Activated CD4-positive, CD25-positive, alpha-beta regulatory T cell treated with anti-CD3 and anti-CD28 coated beads, Interleukin-2, amount 50 U/mL, for 16 hours (primary cell): Measurements from ENCODE around the gene SORCS1.

Experiments
- DNase-seq: peaks from one replicate; pipeline ENCODE4 v3.0.0-alpha.2; 2020; ENCODE audit warnings: low read depth, low spot score

Gene SORCS1

DNA sequence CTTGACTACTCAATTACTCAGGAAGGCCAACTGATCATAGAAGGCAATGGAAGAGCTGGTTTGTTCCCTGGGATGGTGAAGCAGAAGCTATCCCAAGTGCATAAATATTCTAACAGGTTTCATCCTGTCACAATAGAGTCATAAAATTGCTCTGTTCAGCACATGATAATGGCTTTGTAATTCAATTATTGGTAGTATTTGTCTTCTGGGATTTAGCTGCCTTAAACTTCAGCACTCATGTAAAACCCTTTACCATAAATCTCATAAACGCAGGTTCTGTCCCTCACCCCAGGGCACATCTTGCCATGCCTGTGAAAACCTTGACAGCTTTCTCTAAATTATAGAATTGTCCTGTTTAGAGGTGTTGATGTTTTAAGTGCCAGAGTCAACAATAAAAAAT, 417.6 kb downstream of the SORCS1 start:
- no peak for DNase-seq

DNA sequence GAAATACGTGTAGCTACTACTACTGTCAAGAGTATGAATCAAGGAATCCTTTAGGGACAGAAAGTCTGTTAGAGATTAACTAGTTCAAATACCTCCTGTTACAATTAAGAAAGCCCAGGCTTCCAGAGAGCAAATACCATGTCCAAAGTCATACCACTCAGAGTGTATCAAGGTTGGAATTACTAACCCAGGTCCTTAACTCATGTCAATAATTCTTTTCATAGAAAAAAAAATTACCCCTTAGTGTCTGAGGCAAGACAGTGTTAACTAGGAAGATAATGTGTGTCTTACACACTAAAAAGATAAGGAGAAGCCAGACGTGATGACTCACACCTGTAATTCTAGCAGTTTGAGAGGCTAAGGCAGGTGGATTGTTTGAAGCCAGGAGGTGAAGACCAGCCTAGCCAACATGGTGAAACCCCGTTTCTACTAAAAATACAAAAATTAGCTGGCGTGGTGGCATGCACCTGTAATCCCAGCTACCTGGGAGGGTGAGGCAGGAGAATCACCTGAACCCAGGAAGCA, 423.4 kb downstream of the SORCS1 start:
- no peak for DNase-seq

DNA sequence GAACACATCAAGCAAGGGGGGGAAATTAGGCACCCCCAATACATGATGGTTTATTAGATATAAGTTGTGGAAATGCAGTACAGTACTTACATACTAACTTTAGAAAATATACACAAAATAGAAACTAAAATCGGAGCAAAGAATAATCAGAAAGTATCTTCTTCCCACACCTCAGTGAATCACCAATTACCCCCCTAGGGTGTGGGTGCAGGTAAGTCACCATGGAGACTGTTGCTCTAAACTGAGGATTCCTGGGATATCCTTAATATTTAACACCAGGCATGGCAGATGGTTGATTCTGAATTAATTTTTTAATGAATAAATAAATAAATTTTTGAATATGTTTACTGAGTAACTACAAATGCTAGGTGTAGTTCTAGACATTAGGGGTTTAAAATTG, 424.4 kb downstream of the SORCS1 start:
- DNase-seq, result no peak

DNA sequence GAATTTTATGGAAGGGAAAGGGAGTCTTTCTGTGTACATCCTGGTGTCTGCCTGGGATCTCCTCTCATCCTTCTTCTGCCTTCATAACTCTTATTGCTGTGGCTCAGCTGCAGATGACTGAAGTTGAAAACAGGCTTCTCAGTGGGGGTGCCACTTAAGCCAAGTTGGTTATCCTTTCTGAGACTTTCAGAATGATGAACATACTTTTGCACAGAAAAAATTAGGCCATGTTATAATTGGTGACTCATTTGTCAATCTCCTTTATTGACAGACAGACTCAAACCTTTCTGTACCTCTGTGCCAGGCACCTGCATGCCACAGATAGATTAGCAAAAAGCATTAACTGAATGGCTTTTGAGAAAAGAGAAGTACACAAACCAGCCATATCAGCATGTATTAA, 430.3 kb downstream of the SORCS1 start:
- DNase-seq, result no peak

DNA sequence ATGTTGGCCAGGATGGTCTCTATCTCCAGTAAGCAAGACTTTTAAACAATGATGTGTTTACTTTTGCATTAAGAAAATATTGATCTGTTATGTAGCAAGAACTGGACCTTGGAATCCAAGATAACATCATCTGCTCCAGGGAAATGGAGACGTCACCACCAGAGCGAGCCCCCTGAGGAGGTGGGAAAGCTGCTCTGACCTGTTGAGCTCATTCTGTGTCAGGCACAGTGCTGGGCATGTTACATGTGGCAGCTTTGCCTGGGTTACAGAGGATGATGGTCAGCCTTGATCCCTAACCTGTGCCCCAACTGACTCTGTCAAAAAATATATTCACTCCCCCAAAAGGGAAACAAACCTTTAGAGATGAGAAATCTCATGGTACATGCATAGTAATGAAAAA, 436.3 kb downstream of the SORCS1 start:
- no peak for DNase-seq

DNA sequence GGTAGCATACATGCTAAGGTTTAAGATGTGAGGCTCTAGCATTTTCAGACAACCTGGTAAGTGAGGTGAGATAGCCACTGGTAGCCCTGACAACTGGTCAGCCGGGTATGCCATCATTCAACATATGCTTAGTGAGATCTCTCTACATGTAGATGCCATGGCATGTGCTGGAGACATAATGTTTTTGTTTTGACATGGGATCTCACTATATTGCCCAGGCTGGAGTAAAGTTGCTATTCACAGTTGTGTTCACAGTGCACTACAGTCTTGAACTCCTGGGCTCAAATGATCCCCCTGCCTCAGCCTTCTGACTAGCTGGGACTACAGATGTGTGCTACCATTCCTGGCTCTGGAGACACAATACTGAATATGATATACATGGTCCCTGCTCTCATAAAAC, 437.3 kb downstream of the SORCS1 start:
- no peak for DNase-seq

DNA sequence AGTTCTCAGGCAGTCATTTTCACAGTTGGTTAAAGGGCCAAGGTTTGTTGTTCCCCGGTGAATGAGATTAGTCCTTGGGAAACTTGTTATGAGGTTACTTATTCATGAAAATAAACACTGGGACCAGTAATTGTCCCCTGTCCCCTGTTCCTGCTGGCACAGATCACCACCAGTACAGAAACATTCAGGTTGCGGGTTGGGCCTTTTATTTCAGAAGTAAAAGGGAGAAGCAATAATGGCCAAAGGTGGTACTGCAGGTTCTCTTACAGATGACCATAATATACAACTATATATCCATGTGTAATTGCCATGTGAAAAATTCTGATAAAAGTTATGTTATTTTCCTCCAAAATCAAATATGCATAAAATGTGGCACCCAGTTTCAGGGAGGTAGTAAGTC, 442.0 kb downstream of the SORCS1 start:
- DNase-seq, result no peak

DNA sequence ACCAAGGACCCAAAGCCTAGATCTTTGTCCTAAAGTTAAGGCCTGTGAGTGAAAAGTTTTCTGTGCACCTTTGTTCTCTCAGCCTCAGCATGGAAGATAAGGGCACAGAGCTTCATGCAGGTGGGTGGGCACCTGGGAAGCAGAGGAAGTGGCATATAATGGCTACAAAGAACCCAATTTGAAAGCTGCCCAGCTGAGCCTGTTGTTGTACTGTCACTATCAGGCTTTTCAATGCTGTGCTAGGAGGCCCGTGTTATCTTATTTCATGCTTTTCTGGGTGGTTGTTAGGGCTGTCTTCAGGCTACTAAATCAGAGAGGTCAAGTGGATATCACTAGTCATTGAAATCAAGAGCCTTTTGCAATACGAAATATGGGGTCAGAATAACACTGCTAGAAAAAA, 443.8 kb downstream of the SORCS1 start:
- DNase-seq, result no peak

DNA sequence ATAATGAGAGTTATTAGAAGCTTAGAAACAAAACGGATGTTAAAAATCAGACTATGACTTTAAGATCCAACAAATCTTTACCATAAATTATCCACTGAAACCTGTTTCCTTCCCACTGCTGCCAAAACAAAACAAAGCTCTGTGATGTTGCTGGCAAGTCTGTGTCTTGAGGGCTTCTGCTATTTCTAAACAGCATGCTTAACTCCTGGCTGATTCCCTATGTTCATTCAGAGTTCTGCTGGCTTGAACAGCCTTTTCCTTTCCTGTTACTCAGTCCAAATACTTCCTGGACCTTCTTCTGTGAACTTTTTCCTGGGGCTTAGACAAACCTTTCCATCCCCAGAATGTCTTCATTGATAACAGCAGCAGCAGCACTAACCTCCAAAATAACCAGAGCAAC, 448.1 kb downstream of the SORCS1 start:
- DNase-seq, result no peak

DNA sequence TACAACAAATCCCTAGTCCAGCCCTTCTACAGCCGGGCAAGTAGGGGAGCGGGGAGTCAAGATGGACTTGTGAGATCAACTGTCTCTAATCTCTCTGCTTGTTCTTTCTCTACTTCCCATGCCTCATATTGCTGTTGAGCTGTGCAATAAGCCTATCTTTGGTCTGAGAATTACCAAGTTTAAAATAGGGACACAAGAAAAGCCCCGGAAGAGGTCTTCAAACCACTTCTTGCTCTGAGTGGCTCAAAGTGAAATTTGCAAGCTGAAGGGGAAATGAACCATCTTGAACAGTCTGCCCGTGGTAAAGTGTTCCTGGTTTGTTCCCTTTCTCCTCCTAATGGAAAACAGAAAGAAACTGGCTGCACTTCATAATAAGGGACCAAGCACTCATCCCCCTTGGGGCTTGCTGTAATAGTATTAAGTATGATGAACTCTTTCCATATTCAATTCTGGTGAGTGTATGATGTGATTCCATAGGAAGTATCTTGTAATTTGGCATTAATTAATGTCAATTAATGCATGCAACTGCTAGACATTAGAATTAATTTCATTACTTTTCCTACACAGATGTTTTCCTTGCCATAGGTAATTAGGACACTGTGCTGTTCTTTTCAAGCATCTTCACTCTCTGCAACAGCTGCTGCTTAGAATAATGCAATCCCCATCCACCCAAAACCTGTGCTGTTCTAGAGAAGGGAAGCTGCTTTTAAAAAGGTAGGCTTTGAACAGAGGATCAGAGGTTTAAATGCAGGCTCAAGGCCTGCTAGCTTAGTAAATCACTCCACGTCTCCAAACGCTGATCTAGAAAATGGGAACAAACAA, 449.6 kb downstream of the SORCS1 start:
- no peak for DNase-seq

DNA sequence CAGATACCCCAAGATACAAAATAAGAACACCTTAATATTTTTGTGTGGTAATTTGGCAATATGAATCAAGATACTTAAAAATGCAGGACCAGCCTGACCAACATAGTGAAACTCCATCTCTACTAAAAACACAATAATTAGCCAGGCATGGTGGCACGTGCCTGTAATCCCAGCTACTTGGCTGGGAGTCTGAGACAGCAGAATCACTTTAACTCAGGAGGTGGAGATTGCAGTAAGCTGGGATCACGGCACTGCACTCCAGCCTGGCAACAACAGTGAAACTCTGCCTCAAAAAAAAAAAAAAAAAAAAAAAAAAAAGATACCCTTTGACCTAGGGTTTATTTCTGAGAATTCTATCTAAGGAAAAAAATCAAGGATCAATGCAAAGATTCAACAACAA, 450.7 kb downstream of the SORCS1 start:
- no peak for DNase-seq

DNA sequence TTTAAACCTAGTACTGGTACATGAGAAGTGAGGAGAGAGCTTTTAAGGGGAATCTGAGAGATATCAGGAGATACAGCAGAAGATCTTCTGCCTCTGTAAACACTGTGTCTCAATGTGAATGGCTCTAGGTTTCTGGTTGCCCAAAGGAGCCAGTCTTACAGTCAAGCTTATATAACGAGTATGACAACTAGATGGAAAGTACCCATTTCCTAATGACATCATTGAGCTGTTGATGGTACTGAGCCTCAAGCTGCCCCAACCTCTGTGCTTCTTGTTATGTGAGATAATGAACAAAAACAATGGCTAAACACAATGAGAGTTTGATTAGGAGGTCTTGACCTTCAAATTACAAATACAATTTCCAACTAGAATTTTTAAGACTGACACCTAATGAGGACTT, 451.5 kb downstream of the SORCS1 start:
- no peak for DNase-seq

DNA sequence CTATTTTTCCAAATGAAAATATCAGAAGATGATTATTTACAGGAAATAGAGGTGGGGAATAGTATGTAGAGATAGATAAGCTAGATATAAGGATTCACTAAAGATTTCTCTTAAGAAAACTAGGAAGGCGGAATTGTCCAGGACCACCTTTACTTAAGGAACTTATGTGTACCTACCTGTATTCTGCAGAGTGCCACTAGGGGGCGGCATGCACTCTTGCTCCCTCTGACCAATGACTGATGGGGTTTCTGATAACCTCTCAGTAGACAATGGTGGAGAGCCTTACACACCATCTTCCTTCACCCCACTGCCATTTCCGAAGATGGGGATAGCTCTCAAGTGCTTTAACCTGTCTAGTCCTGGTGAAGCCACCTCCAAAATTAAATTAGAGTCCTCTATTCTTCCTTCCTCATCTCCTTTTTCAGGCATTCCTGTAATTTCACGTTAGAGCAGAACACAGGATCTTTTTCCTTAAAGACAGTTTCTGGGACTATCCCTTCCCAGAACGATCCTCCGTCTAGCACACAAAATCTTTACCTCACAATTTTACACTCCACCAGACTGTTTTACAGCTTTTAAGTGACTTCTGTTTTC, 453.1 kb downstream of the SORCS1 start:
- DNase-seq, result no peak

DNA sequence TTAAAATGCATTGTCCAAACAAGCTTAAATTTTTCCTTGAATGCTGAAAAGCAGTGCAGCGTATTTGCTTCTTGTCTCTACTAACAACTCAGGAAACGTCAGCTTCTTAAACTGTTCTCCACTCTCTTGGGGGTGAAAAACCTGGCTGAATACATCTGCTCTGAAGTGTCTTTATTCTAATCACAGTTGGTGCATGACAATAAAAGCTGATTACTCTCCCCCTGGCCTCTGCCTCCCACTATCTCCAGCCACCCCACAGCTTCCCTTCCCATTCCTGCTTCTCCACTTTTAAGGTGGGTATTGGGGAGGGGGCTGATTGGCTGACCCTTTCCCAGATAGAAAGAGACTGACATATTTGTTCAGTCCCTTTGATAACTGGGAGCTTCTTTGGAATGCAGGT, 456.0 kb downstream of the SORCS1 start:
- no peak for DNase-seq

DNA sequence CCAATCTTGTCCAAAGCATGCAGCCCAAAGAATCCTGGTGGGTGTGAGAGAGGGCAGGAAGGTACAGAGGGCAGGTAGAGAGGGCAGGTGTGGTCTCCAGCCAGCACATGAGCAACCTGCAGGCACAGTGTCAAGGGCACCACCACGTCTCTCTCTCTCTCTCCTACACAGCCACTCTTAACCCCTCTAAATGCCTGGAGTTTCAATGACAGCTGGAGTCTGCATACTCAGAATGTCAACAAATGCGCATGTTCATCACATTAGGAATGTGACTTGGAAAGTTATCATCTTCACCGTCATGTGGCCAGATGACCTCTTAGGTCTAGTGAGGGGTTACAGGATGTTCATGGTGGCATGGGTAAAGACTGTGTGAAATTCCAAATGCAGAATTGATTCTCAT, 456.8 kb downstream of the SORCS1 start:
- no peak for DNase-seq

DNA sequence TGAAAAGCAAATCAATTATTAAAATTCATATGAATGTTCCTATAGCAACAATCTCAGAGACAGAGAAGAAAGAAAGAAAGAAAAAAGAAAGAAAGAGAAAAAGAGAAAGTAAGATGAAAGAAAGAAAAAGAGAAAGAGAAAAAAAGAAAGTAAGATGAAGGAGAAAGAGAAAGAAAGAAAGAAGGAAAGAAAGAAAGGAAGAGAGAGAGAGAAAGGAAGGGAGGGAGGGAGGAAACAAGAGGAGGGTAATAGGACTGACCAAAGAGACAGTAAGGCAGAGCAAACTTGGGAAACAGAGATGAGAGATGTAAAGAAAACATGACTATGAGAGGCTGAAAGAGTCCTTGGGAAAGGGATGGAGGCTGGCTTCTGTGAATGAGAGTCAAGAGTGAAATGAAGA, 458.4 kb downstream of the SORCS1 start:
- no peak for DNase-seq

DNA sequence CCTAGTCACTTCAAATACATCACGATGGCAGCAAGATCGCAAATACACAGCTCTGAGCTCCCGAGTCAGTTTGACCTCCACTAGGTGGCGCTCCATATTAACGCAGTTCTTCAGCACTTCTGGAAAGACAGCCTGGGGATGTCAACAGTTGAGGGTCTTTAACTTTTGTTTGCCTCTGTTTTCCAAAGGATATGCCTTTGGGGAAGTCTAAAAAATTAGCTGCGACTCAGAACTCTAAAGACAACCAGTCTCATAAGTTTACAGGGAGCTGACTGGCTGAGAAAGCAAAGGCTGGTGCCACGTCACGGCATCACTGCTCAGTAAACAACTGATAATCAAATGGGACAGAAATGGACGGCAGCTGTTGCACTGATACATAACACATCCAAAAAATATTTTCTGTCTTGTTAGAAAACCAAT, 458.8 kb downstream of the SORCS1 start:
- DNase-seq, result no peak

DNA sequence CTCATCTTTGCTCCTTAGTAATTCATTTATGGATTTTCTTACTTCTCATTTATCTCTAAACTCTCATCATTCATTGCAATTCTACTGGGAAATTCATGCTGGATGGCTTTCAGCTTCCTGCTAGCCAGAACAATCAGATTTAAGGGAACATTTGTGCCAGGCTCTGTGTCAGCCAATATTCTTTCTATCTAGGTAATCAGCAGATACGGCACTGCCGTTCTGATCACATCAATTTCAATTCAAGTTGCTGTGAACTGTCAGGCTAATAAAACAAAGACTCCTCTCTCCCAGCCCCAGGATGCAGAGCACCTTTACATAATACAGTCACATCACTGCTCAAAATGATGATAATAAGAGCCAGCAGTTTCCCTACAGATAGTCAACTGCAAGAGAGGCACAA, 468.3 kb downstream of the SORCS1 start:
- no peak for DNase-seq

DNA sequence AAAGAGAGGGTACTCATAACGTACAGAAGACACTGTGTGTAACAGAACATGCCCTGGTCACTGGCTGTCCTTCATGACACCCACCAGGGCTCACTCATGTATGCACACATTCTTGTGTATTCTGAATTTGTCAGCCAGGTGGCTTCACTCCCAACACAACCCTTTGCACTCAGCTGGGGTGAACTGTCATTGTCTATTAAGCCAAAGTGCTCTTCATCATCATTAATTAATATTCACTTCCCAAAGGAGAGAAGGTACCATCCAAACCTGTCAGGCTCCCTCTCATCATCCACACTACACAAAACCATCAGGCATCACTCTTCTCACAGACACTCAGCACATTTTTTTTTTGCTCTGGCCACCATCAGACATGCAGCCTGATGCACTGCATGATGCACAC, 469.8 kb downstream of the SORCS1 start:
- DNase-seq, result no peak

DNA sequence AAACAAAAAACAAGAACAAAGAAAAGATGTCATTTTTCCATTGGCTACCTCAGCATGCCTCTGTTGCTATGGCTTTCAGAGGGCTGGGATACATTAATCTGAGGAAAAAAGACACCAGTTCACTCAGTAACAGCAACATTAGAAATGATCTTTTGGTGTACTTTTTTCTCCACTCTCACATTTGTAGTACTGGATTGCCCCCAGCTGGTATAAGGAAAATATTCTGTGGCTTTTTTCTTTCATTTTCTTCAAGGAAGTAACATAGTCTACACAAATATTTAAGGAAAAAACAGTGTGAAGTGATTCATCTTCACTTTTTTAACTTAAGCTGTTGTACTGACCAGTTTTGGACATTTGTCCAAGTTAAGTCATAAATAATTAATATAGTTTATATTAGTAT, 482.3 kb downstream of the SORCS1 start:
- no peak for DNase-seq

DNA sequence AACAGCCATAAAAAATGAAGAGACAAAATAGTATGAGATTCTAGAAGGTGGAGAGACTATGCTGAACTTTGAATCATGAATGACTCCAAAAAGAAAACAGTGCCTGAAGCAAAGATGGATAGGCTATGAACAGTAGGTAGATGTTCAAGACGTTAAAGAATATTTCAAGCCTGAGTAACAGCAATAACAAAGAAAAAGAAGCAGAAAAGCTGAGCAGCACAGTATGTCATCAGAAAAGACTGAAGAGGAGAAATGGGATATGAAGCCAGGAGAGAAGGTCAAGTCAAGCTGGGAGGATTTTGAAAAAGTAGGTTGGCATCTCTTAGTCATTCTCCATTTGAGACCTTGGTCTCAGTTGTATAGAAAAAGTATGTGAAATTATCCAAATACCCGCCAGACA, 484.4 kb downstream of the SORCS1 start:
- DNase-seq, result no peak

DNA sequence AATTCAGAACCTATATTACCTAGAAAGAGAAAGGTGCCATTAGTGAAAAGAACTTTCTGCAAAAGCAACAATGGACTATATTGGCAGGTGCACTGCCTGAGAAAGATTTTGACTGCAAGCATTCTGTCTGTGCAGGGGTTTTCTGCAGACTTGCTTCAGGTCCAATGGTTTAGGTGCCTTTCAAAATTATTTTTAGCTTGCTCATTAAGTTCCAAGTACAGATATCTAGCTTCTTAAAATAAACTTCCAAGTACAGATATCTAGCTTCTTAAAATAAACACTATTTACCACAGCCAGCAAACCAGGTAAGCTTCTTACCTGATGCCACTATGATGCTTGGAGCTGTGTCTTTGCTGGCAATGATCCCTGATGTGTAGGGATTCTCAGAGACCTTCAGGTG, 485.2 kb downstream of the SORCS1 start:
- no peak for DNase-seq

DNA sequence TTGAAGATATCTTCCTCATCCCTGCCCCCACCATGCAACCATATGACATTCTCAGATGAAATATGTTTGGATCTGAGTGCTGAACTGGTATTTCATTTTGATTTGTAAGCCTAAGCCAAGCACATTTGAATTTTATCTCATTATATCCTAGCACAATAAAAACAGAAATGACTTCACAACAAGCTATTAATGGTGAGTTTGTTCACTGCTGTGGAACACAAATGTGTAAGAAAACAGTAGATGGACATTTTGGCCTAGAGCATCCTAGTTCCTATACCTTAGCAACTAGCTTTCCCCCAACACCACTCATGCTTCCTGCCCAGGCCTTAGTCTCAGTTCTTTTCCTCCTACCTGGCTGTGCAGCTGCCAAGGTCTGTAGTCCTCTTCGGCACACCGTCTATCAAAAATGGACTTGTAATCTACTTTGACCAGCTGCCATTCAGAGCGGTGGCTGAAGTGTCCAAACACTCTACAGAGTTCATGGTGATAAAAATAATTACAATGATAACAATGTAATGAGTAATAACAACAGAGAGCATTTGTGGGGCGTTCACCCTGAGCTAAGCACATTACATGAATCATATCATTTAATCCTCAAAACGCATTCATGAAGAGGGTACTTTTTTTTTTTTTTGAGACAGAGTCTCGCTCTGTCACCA, 491.9 kb downstream of the SORCS1 start:
- DNase-seq, result no peak
